GM10266 (cell line): ENCODE results near the gene HTT.

Experiments used
- DNase-seq: peaks from one replicate; pipeline ENCODE4 v3.0.0; 2012; ENCODE audit errors: extremely low spot score
- TF ChIP-seq, protein P1 (sequence below): IDR thresholded peaks from 2 replicates; pipeline ENCODE4 v1.5.1; 2012; ENCODE audit warnings: mild to moderate bottlenecking, low read depth; ENCODE audit not compliant: control insufficient read depth, insufficient read depth; ENCODE audit errors: missing control alignments

Gene HTT

DNA sequence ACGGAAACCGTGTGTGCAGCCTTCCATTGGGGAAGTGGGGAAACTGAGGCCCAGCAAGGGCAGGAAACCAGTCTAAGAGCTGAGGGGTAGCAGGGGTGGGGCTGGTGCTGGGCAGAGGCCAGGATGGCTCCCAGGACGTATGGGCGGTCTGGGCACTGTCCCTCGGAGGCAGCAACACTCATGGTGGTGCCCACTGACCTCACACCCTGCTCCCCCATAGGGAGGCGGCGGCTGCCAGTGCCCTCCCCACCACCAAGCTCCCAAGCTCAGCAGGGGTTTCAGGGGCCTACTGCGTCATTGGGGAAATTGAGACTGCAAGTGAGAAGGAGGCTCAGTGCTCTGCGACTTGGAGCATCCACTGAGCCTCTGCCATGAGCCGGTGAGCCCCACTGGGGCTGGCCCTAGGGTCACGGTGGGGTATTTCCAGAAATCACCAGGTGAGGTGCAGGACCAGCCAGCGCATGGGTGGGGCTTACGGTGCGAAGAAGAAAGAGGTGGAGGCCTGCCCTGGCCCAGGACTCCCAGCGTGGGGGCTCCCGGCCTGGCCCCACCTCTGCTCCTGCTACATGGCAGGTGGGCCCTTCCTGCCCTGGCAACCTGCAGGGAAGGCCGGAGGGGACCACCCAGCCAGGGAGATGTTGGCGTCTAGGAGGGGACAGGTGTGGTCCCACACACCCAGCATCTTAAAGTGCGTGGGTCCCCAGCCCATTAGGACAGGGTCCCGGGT is 175.4 kb downstream of the HTT start:
- TF ChIP-seq, protein P1, sequence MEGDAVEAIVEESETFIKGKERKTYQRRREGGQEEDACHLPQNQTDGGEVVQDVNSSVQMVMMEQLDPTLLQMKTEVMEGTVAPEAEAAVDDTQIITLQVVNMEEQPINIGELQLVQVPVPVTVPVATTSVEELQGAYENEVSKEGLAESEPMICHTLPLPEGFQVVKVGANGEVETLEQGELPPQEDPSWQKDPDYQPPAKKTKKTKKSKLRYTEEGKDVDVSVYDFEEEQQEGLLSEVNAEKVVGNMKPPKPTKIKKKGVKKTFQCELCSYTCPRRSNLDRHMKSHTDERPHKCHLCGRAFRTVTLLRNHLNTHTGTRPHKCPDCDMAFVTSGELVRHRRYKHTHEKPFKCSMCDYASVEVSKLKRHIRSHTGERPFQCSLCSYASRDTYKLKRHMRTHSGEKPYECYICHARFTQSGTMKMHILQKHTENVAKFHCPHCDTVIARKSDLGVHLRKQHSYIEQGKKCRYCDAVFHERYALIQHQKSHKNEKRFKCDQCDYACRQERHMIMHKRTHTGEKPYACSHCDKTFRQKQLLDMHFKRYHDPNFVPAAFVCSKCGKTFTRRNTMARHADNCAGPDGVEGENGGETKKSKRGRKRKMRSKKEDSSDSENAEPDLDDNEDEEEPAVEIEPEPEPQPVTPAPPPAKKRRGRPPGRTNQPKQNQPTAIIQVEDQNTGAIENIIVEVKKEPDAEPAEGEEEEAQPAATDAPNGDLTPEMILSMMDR = no peak
- no peak for DNase-seq

DNA sequence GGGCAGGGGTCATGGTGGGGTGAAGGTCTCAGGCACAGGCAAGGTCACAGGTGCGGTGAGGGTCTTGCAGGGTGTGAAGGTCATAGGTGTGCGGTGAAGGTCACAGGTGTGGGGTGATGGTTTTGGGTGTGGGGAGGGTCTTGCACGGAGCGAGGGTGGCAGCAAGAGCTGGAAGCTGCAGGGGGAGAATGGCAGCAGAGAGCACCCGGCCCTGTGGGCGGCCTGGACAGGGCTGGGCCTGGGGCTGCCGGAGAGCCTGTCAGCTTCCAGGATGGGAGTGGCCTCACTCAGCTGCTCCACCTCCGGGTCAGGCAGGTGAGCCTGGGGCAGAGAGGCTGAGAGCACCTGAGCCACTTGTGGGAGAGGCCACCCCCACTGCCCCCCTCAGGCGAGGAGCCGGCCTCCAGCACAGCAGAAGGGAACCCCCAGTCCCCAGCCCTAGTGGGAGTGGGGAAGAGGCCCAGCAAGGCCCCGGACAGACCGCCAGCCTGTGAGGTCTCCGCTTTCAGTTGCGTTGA is 176.0 kb downstream of the HTT start:
- no peak for DNase-seq
- TF ChIP-seq, protein P1 = no peak

DNA sequence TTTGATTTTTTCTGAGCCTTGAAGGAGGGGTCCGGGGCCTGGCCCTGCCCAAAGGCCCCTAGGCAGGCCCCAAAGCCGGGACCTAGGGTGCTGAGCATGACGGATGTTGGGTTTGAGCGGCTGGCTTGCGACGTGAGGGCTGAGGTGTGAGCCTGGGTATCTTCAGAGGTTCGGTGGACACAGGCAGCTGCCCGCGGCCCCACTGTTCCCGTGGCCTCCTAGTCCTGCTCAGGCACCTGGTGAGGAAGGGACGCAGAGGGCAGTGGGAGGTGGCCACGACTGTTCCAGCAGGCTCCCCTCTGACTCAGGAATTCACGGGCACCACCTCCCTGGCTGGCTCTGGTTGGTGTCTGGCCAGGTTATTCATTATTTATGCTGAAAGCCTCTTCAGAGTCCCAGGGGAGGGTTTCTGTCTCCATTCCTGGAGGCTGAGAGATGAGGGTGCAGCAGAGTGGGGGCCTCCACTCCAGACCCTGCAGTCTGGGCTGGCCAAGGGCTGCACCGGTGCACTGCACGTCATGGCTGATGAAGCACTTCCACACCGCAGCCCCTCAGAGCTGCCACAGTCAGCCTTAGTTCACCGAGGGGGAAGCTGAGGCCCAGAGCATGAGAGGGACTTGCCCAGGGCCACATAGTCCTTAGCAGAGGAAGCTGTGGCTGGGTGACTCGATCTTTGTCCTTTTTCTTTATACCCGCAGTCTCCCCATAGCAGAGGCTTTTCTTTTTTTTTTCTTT is 176.6 kb downstream of the HTT start:
- TF ChIP-seq, protein P1 = no peak
- DNase-seq = no peak

- TF ChIP-seq, protein P1 = no peak
- DNase-seq = no peak
Measured at GRCh38 chr4:3251691-3252479, 177.4 kb downstream of the HTT start.

DNA sequence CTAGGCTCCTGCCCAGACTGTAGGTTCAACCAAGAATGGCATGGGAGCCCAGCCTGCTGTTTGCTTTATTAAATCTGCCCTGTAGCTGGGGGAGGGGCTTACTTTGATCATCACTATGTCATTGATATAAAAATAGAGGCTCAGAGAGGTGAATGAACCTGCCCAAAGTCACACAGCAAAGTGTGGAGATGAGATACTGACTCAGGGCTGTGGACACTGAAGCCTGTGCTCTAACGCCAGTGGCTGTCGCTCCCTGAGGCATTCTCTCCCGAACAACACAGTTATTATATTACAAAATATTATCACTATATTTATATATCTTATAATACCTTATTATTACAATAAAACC is 178.0 kb downstream of the HTT start:
- TF ChIP-seq, protein P1 = no peak
- DNase-seq = no peak

DNA sequence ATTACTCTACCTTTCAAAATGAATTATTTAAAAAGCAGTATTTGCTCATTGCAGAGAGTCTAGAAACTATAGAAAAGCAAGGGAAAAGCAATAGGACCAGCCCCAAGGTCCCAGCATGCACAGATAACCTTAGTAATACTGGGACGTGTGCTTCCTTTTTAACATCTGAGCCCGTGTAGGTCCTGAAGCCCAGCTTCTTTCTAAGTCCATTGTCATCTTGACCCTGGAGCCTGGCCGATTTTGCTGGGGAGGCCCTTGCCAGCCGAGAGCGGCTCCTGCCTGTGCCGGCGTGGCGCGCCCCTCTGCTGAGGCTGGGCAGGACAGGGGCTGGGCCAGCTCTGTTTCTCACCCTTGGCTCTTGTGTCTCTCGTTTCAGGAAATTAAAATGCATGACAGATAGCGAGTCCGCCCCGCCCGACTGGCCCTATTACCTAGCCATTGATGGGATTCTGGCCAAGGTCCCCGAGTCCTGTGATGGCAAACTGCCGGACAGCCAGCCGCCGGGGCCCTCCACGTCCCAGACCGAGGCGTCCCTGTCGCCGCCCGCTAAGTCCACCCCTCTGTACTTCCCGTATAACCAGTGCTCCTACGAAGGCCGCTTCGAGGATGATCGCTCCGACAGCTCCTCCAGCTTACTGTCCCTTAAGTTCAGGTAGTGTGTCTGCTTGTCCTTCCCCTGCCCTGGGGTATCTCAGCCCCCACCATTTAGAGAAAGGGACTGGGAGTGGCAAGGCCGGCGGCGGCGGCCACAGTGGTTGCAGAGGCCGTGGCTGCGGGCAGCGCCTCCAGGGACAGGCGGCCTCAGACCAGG is 178.6 kb downstream of the HTT start:
- no peak for DNase-seq
- TF ChIP-seq, protein P1 = no peak
